GM21360 (cell line): ENCODE measurements around the gene SDK1.

Experiments
- ATAC-seq: cut with Tn5 transposase; IDR thresholded peaks from one replicate; pipeline ENCODE4 v1.9.1; 2021; ENCODE audit warnings: mild to moderate bottlenecking, moderate library complexity; ENCODE audit not compliant: unreplicated experiment

Gene SDK1

DNA sequence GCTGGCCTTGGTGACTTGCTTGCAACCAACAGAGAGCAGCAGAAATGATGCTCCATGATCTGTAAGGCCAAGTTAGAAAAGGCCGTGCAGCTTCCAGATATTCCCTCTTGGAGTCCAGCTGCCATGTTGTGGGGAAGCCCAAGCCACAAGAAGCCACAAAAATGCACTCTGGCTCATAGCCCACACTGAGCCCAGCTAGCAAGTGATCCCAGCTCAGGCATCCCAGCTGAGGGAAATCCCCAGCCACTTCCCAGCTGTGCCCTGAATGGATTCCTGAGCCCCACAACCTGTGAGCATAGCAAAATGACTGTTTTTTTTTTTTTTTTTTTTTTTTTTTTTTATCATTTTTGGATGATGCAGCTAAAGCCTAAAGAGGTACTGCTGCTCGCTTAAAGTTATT is 11.1 kb upstream of the SDK1 start:
- ATAC-seq: no peak

DNA sequence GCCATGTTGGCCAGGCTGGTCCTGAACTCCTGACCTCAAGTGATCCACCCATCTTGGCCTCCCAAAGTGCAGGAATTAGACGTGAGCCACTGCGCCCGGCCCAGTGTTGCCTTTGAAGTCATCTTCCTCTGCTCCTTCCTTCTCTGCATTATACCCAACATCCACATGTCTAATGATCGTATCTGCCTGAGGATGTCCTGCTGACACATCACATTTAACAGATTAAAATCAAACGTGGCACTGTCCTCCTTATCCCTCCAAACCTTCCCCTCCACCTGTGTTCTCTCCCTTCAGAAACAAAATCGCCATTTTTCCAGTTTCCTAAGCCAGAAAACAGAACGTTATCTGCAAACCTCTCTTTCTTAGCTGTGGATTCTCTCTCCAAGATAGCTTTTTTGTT is 8.4 kb upstream of the SDK1 start:
- ATAC-seq: no peak

DNA sequence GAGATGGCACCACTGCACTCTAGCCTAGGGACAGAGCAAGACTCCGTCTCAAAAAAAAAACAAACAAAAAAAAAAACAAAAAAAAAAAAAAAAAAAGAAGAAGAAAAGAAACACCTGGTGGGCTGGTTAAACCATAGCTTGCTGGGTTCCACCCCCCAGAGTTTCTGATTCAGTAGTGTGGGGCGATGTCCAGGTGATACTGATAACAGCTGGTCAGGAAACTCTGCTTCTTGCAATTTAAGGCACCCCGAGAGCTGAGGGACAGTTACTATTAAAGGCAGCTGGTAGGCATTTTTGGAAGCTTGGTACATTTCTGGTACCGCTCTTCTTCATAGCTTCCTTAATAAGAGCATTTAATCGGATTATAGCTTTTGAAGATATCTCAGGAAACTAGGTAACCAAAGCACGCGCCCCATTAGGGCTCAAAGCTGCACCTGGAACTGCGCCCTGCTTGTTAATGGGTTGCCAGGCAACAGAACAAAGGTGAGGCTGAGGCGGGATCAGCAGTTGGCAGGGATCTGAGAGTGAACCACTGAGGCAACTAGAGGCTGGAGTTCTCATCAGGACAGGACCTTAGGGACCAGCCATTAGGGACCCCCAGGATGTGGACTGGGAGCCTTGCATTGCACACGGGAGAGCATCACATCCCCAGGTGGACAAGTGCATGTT is 6.5 kb upstream of the SDK1 start:
- ATAC-seq: no peak

DNA sequence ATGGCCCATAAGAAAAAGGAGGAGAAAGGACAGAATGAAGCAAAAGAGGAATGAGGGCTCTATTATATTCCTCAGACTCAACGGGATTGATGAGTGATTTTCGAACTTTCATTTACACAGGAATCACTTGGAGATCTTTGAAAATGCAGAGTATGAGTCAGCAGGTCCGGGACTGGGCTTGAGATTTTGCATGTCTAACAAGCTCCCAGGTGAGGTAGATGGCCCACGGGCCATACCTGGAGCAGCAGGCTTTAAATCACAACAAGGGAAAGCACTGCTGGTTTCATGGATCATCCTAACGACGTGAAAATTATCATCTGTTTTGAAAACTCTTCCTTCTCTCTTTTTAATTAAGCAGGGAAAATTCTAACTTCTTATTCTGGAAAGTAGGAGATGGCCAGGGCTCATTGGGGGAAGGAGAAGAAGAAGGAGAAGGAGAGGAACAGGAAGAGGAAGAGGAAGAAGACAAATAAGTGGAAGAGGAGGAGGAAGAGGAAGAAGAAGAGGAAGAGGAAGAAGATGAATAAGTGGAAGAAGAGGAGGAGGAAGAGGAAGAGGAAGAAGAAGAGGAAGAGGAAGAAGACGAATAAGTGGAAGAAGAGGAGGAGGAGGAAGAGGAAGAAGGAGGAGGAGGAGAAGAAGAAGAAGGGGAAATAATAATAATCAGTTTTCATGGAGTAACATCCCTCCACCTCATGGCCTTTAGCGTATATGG is 3.8 kb upstream of the SDK1 start:
- ATAC-seq: no peak

GRCh38 chr7:3300221-3300650 is 816 bp upstream of the SDK1 start:
- no peak for ATAC-seq

DNA sequence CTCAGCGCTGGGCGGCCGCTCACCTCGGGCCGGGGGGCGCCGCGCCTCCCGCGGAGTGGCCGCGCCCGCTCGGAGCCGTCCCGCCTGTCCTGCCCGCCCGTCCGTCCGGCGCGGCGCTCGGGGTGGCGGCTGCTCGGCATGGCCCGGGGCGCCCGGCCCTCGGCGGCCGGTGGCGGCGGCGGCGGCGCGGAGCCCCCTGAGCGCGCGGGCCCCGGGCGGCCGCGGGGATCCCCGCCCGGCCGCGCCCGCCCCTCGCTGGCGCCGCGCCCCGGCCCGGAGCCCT is 338 bp downstream of the SDK1 start:
- no peak for ATAC-seq

DNA sequence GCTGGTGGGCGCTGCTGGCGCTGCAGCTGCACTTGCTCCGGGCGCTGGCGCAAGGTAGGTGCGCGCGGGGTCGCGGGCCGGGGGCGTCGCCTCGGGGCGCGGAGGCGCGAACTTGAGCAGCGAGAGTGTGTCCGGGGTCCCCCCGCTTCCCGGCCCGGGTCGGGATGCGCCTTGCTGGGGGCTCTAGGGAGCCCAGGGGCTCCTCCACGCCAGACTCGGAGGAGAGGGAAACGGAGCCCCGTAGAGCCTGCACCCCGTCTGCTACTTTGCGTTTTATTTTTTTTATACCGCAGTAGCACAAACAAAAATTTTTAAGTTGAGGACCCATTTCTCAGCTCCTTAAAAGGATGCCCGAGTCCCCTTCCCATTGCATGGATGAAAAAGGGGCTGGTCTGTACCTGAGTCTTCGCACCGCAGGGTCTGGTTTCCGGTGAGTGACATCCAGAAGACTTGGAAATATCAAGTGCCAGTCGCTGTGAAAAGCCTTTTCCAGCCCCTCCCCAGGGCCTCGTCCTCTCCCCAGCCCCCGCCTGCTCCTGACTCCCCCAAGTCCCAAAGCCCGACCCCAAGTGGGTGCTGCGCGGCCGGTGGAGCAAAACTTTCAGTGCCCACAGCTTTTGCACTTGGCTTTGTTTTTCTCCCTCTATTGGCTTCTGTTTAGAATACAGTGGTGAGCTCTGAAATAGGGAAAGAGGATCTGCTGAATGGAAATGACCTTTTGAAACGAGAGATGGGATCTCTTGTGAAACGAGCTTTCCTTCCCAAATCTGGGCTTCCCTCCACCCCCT is 973 bp downstream of the SDK1 start:
- no peak for ATAC-seq

GRCh38 chr7:3302681-3303320 is 1.7 kb downstream of the SDK1 start:
- no peak for ATAC-seq

GRCh38 chr7:3304131-3304530 is 3.1 kb downstream of the SDK1 start:
- ATAC-seq: no peak

GRCh38 chr7:3307435-3307834 is 6.4 kb downstream of the SDK1 start:
- ATAC-seq: no peak

DNA sequence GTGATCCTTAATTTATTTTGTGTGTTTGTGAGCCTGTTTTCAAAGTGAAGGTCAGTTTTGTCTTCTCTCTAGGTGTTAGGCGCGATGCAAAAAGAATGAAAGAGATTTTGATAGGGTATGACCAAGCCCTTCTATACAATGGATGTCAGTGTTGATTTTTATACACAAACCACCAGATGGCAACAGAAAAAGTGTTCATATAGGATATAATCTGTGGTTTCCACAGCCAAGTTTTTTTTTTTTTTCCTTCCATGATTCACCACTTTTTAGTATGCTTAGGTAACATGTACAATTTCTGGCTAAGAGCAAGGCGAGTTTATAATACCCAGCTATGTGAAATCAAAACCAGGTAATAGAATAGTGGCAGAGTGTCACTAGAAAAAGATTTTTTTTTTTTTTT is 8.1 kb downstream of the SDK1 start:
- ATAC-seq: no peak

DNA sequence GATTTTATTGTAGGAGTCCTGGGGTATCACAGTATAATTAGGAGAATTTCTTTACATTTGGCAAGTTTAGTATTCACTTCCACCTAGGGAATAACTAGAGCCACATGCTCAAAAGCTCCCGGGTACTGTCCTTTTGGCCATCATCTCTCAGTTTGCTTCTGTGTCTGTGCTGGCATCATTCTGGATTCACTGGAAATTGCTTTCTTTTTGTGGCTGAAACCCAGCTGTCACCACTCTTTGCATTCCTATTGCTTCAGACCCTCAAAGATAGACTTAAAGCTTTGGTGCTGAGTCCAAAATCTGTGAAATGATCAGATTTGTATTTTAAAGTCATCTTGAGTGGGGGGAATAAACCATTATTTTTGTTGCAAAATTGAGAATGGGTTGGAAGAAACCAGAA is 8.9 kb downstream of the SDK1 start:
- no peak for ATAC-seq

- no peak for ATAC-seq
Measured at GRCh38 chr7:3310884-3311283, 9.8 kb downstream of the SDK1 start.

GRCh38 chr7:3312583-3312982 is 11.5 kb downstream of the SDK1 start:
- no peak for ATAC-seq

- ATAC-seq: no peak
Measured at GRCh38 chr7:3318874-3319273, 17.8 kb downstream of the SDK1 start.

- no peak for ATAC-seq
Measured at GRCh38 chr7:3321206-3321605, 20.2 kb downstream of the SDK1 start.

GRCh38 chr7:3321745-3322144 is 20.7 kb downstream of the SDK1 start:
- ATAC-seq: no peak

DNA sequence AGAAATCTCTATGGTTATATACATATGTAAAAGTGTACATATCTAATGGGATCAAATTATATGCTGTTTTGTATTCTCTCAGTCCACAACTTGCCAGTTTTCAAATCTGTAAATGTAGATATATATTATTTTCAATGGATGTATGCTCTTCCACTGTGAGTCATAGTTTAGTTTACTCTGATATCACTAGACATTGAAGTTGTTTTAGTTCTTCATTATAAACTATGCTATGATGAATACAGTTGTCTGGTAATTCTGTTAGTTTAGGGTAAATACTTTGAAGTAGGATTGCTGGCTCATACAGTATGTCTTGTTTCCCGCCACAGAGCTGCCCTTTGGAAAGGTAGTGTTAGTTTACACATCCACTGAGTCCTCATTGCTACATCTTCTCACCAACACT is 25.2 kb downstream of the SDK1 start:
- ATAC-seq: no peak

GRCh38 chr7:3327099-3327498 is 26.0 kb downstream of the SDK1 start:
- ATAC-seq: no peak

GRCh38 chr7:3327655-3328054 is 26.6 kb downstream of the SDK1 start:
- ATAC-seq: no peak

GRCh38 chr7:3332308-3332707 is 31.3 kb downstream of the SDK1 start:
- no peak for ATAC-seq

DNA sequence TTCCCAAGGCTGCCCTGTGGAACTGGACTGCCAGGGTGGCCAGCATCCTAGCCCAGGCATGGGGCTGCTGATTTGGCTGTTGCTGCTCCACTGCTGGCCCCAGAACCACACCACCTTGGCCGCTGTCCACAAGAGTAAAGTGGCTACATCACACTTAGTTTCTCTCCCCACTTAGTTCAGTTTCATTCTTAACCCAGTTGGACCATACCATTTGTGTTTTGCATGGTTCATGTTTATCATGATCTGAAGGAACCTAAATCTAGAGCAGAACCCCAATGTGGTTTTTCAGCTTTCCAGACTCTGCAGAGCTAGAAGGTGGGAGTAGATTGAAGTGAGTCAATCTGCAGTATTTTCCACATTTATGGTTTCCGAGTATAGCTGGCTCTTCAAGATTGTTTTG is 32.8 kb downstream of the SDK1 start:
- no peak for ATAC-seq
